H1 (cell line): ENCODE measurements around the gene CORO2B. TPM values are rescaled to one million over a fixed set of nuclear protein-coding genes. Genes with fewer than 3 reads are reported as not detected.

Source experiments
- CTCF ChIA-PET: fragments of 300-600 bp; sonication (Branson Sonifier 250); formaldehyde crosslinking; loops from one replicate; lab custom pipeline; 2021; ENCODE audit not compliant: partially characterized antibody; lab: Charles Lee
- POLR2A ChIA-PET: fragments of 300-600 bp; sonication (Branson Sonifier 250); formaldehyde crosslinking; loops from one replicate; lab custom pipeline; 2021; ENCODE audit warnings: inconsistent platforms; ENCODE audit not compliant: partially characterized antibody; lab: Charles Lee
- DNase-seq, 2 experiments: peaks; one replicate each; pipeline versions ENCODE4 v3.0.0 to v3.0.0-alpha.2; 2010 to 2022; ENCODE audit warnings: low spot score in 2 of 2, low read depth in 1 of 2, mixed read lengths in 1 of 2
- FAIRE-seq: peaks from 2 replicates; lab custom pipeline; 2011; peaks lifted over from hg19 to GRCh38; lab: Jason Lieb, UNC
- H2AFZ ChIP-seq: 2 replicates; pipeline ENCODE4 v1.8.1; 2012; ENCODE audit warnings: low read length, inconsistent platforms
- H2AK5ac ChIP-seq: 2 replicates; pipeline ENCODE4 v1.6.1; 2013; ENCODE audit warnings: low read depth, low read length
- H2BK120ac ChIP-seq: replicated peaks from 2 replicates; pipeline ENCODE3; 2013; ENCODE audit warnings: low read depth, low read length, inconsistent platforms
- H2BK12ac ChIP-seq: 2 replicates; pipeline ENCODE4 v1.6.1; 2013; ENCODE audit warnings: low read depth, low read length
- H2BK15ac ChIP-seq: 2 replicates; pipeline ENCODE4 v1.6.1; 2013; ENCODE audit warnings: low read length
- H2BK20ac ChIP-seq: 2 replicates; pipeline ENCODE4 v1.6.1; 2013; ENCODE audit warnings: low read length
- H2BK5ac ChIP-seq: 2 replicates; pipeline ENCODE4 v1.6.1; 2013; ENCODE audit warnings: low read depth, low read length
- H3K14ac ChIP-seq: 2 replicates; pipeline ENCODE4 v1.6.1; 2013; ENCODE audit warnings: inconsistent platforms; ENCODE audit not compliant: insufficient read length
- H3K18ac ChIP-seq: 2 replicates; pipeline ENCODE4 v1.6.1; 2013; ENCODE audit warnings: low read length; ENCODE audit errors: extremely low read depth
- H3K23ac ChIP-seq: 2 replicates; pipeline ENCODE4 v1.6.1; 2013; ENCODE audit warnings: inconsistent platforms; ENCODE audit not compliant: insufficient read length
- H3K23me2 ChIP-seq: 2 replicates; pipeline ENCODE4 v1.6.1; 2013; ENCODE audit warnings: low read depth, low read length
- H3K27ac ChIP-seq: 2 replicates; pipeline ENCODE4 v1.6.1; 2011; ENCODE audit warnings: low read depth, low read length, inconsistent platforms
- H3K27me3 ChIP-seq, 4 experiments: replicated peaks in 1 of 4; 1 replicate in 1 of 4; 2 replicates in 3 of 4; pipeline versions ENCODE4 v1.6.1 to v1.8.1; 2011 to 2013; ENCODE audit warnings: low read length in 3 of 4, mild to moderate bottlenecking in 3 of 4, inconsistent platforms in 2 of 4, mixed read lengths in 2 of 4, moderate library complexity in 1 of 4; ENCODE audit not compliant: control insufficient read depth in 3 of 4, insufficient read depth in 3 of 4; ENCODE audit errors: extremely low read depth in 1 of 4
- H3K36me3 ChIP-seq, 4 experiments: 2 replicates each; pipeline versions ENCODE4 v1.6.1 to v1.8.1; 2011 to 2013; ENCODE audit warnings: mild to moderate bottlenecking in 4 of 4, low read length in 3 of 4, moderate library complexity in 2 of 4, control low read depth in 1 of 4, inconsistent platforms in 1 of 4; ENCODE audit not compliant: insufficient read depth in 4 of 4, control insufficient read depth in 2 of 4
- H3K4ac ChIP-seq: replicated peaks from 2 replicates; pipeline ENCODE3; 2013; ENCODE audit warnings: low read length, low read depth, mixed read lengths, inconsistent platforms; ENCODE audit not compliant: insufficient read length
- H3K4me1 ChIP-seq, 4 experiments: replicated peaks in 1 of 4; 1 replicate in 1 of 4; 2 replicates in 3 of 4; pipeline versions ENCODE4 v1.6.1 to v1.8.1; 2011 to 2013; ENCODE audit warnings: low read length in 3 of 4, inconsistent platforms in 2 of 4, mixed read lengths in 1 of 4; ENCODE audit not compliant: insufficient read depth in 4 of 4, control insufficient read depth in 3 of 4
- H3K4me2 ChIP-seq, 2 experiments: 2 replicates each; pipeline versions ENCODE4 v1.6.1 to v1.8.1; 2011 to 2013; ENCODE audit warnings: low read depth in 2 of 2, low read length in 2 of 2, control low read depth in 1 of 2, inconsistent platforms in 1 of 2, mild to moderate bottlenecking in 1 of 2; ENCODE audit not compliant: insufficient read depth in 1 of 2
- H3K4me3 ChIP-seq, 4 experiments: fragments of 200-600, 300-600 bp in 1 of 4; sonication (generic), shearing (Covaris generic), sonication (Bioruptor Twin) in 1 of 4; 2 replicates each; pipeline versions ENCODE4 v1.5.1 to v1.8.1; 2011 to 2016; ENCODE audit warnings: low read length in 4 of 4, low read depth in 3 of 4, control low read depth in 2 of 4, inconsistent platforms in 2 of 4, mild to moderate bottlenecking in 2 of 4, mixed read lengths in 1 of 4, moderate library complexity in 1 of 4; ENCODE audit not compliant: insufficient read depth in 2 of 4; ENCODE audit errors: extremely low read depth in 1 of 4
- H3K56ac ChIP-seq: replicated peaks from 2 replicates; pipeline ENCODE3; 2013; ENCODE audit warnings: low read depth, mild to moderate bottlenecking, mixed read lengths, low read length, inconsistent platforms; ENCODE audit not compliant: insufficient read length
- H3K79me1 ChIP-seq: 2 replicates; pipeline ENCODE4 v1.6.1; 2013; ENCODE audit warnings: low read depth, low read length, control low read depth
- H3K79me2 ChIP-seq, 2 experiments: 2 replicates each; pipeline versions ENCODE4 v1.6.1 to v1.8.1; 2012 to 2013; ENCODE audit warnings: low read length in 2 of 2, mild to moderate bottlenecking in 2 of 2, inconsistent platforms in 1 of 2; ENCODE audit not compliant: insufficient read depth in 2 of 2, control insufficient read depth in 1 of 2
- H3K9ac ChIP-seq, 4 experiments: replicated peaks in 1 of 4; 1 replicate in 1 of 4; 2 replicates in 3 of 4; pipeline versions ENCODE4 v1.6.1 to v1.8.1; 2011 to 2013; ENCODE audit warnings: low read depth in 3 of 4, low read length in 3 of 4, control low read depth in 2 of 4, mild to moderate bottlenecking in 2 of 4, moderate library complexity in 2 of 4, inconsistent platforms in 1 of 4; ENCODE audit errors: extremely low read depth in 1 of 4
- H3K9me3 ChIP-seq, 2 experiments: 2 replicates each; pipeline versions ENCODE4 v1.6.1 to v1.8.1; 2012 to 2013; ENCODE audit warnings: mild to moderate bottlenecking in 2 of 2, moderate library complexity in 2 of 2, control low read depth in 1 of 2, inconsistent platforms in 1 of 2, low read depth in 1 of 2, low read length in 1 of 2, mixed read lengths in 1 of 2; ENCODE audit not compliant: insufficient read depth in 2 of 2
- H4K20me1 ChIP-seq, 2 experiments: replicated peaks in 1 of 2; 2 replicates each; pipeline versions ENCODE3 to v1.8.1; 2011 to 2013; ENCODE audit warnings: inconsistent platforms in 2 of 2, low read length in 2 of 2, mild to moderate bottlenecking in 1 of 2; ENCODE audit not compliant: insufficient read depth in 2 of 2, control insufficient read depth in 1 of 2
- H4K5ac ChIP-seq: 2 replicates; pipeline ENCODE4 v1.6.1; 2013; ENCODE audit warnings: low read length, low read depth, mixed read lengths, inconsistent platforms; ENCODE audit not compliant: insufficient read length
- H4K8ac ChIP-seq: 2 replicates; pipeline ENCODE4 v1.8.0; 2013; ENCODE audit warnings: mild to moderate bottlenecking, moderate library complexity, low read length, inconsistent platforms; ENCODE audit not compliant: insufficient read depth; ENCODE audit errors: extremely low read depth
- H4K91ac ChIP-seq: replicated peaks from 2 replicates; pipeline ENCODE3; 2013; ENCODE audit warnings: low read length, mixed read lengths, inconsistent platforms; ENCODE audit not compliant: insufficient read length
- CTCF ChIP-seq, 3 experiments: IDR thresholded peaks; 1 replicate in 2 of 3; 2 replicates in 1 of 3; pipeline versions ENCODE4 v1.5.1 to v1.6.1; 2011; ENCODE audit warnings: low read length in 3 of 3, mild to moderate bottlenecking in 3 of 3, inconsistent platforms in 2 of 3, low read depth in 1 of 3, moderate library complexity in 1 of 3; ENCODE audit not compliant: insufficient read depth in 1 of 3; ENCODE audit errors: control extremely low read depth in 1 of 3
- EGR1 ChIP-seq: IDR thresholded peaks from 2 replicates; pipeline ENCODE4 v1.6.1; 2011; ENCODE audit warnings: low read depth, low read length, borderline replicate concordance
- EZH2 ChIP-seq: fragments of 200-600 bp; sonication (generic); IDR thresholded peaks from 2 replicates; pipeline ENCODE4 v1.7.1; 2012; ENCODE audit warnings: low read depth, mild to moderate bottlenecking, moderate library complexity, low read length, inconsistent platforms; ENCODE audit not compliant: severe bottlenecking
- GABPA ChIP-seq: IDR thresholded peaks from 2 replicates; pipeline ENCODE4 v1.6.1; 2011; ENCODE audit warnings: mild to moderate bottlenecking, low read length, moderate library complexity, borderline replicate concordance; ENCODE audit not compliant: insufficient read depth
- NANOG ChIP-seq: IDR thresholded peaks from 2 replicates; pipeline ENCODE4 v1.6.1; 2011; ENCODE audit warnings: low read length, low read depth, mild to moderate bottlenecking, inconsistent platforms; ENCODE audit not compliant: insufficient read depth, poor library complexity, severe bottlenecking
- SAP30 ChIP-seq: fragments of 300-600 bp; sonication (generic); IDR thresholded peaks from 2 replicates; pipeline ENCODE4 v1.7.1; 2012; ENCODE audit warnings: low read length, moderate library complexity, mild to moderate bottlenecking, inconsistent platforms; ENCODE audit not compliant: insufficient read depth, insufficient replicate concordance
- SRF ChIP-seq: IDR thresholded peaks from 2 replicates; pipeline ENCODE4 v1.6.1; 2011; ENCODE audit warnings: mild to moderate bottlenecking, low read depth, low read length, moderate library complexity
- TAF1 ChIP-seq: IDR thresholded peaks from 2 replicates; pipeline ENCODE4 v1.6.1; 2011; ENCODE audit warnings: mild to moderate bottlenecking, low read depth, low read length
- USF2 ChIP-seq: IDR thresholded peaks from 2 replicates; pipeline ENCODE4 v1.6.1; 2011; ENCODE audit warnings: low read length, improper control_type of control experiment
- YY1 ChIP-seq: IDR thresholded peaks from 2 replicates; pipeline ENCODE4 v1.6.1; 2011; ENCODE audit warnings: low read depth, mild to moderate bottlenecking, low read length
- WGBS, 2 experiments: shearing (Covaris generic) in 1 of 2; methylation state at CpG; one replicate each; pipeline versions ENCODE4 v1.1.6 to v1.1.7; 2013 to 2015; ENCODE audit warnings: low lambda C conversion rate in 2 of 2, mixed read lengths in 2 of 2, inconsistent platforms in 1 of 2, low coverage in 1 of 2, missing lambda C conversion rate in 1 of 2; ENCODE audit not compliant: insufficient replicate concordance in 2 of 2, insufficient coverage in 1 of 2, insufficient read length in 1 of 2; ENCODE audit errors: extremely low coverage in 1 of 2, missing lambda C conversion rate in 1 of 2; 5-methylcytosine and 5-hydroxymethylcytosine counted together
- polyA plus RNA-seq, 7 experiments: library from polyadenylated mRNA; depleted of rRNA in 3 of 7; stranded (reverse) in 5 of 7; unstranded in 2 of 7; fragments of >200 nt in 5 of 7; fragments of 200-250 nt in 2 of 7; gene quantifications; 1 replicate in 5 of 7; 2 replicates in 1 of 7; 4 replicates in 1 of 7; pipeline versions ENCODE4 v1.2.1 to v1.2.3, GENCODE V29; 2011 to 2013; ENCODE audit warnings: missing spikeins in 2 of 7, mixed read lengths in 2 of 7
- total RNA-seq: library from RNA; stranded (reverse); fragmentation: NEBNext Ultra II Directional; extraction: Animal tissue kit (Norgen Biotek cat#: 25700); gene quantifications from 2 replicates; pipeline ENCODE4 v1.2.1, GENCODE V29; 2021

Gene CORO2B
- total and polyA plus RNA-seq, 2 of the 8 experiments (the other 6 are each of a cell fraction or from before 2014, with no cell fraction given) = 3.4 to 6.7 TPM

GRCh38 chr15:68681836-68682235 lies 103.0 kb downstream of the CORO2B start:
- no peaks in the 10 kb centered on the region for H3K23me2 ChIP-seq
- H4K91ac ChIP-seq = no peak overlapping the region
- H3K4me1 ChIP-seq = no peaks in the 10 kb centered on the region
- ChIA-PET POLR2A (no interaction called here), CTCF (interaction anchor here (0.8 to 35.0 kb wide), 6 partner anchors 9 to 195 kb away, joined by 3 to 721 read pairs (median 5); no protein-coding TSS in a partner anchor)
- no peak overlapping the region for H2AK5ac ChIP-seq
- no peak overlapping the region for H2BK120ac ChIP-seq
- no peak overlapping the region for H3K18ac ChIP-seq
- no peak overlapping the region for H3K9ac ChIP-seq
- no peaks in the 10 kb centered on the region for H3K36me3 ChIP-seq
- no peak overlapping the region for H2BK12ac ChIP-seq
- no peaks in the 10 kb centered on the region for H3K79me2 ChIP-seq
- DNase-seq (no peak), FAIRE-seq (no peak)
- H3K4me2 ChIP-seq = no peak overlapping the region
- H2BK15ac ChIP-seq = no peak overlapping the region
- H2AFZ ChIP-seq = no peak overlapping the region
- no peak overlapping the region for H3K4me3 ChIP-seq
- no peak overlapping the region for H3K23ac ChIP-seq
- no peak overlapping the region for H2BK20ac ChIP-seq
- no peak overlapping the region for H4K5ac ChIP-seq
- no peak overlapping the region for H4K8ac ChIP-seq
- H3K79me1 ChIP-seq = no peaks in the 10 kb centered on the region
- no peak overlapping the region for H3K14ac ChIP-seq
- no peaks in the 10 kb centered on the region for H4K20me1 ChIP-seq
- no peak overlapping the region for H2BK5ac ChIP-seq
- 84% methylated on average over 2 of the region's 2 CpGs; no CpG with 5 or more reads in 1 of the 2 experiments for WGBS, 2 experiments
- H3K4ac ChIP-seq = no peak overlapping the region
- H3K27ac ChIP-seq = no peak overlapping the region
- no peak overlapping the region for H3K56ac ChIP-seq
- H3K27me3 ChIP-seq = no peaks in the 10 kb centered on the region; a peak in 1 of 7 replicates
- H3K9me3 ChIP-seq = no peaks in the 10 kb centered on the region
- TF ChIP-seq USF2 (no peak), SRF (no peak), EGR1 (no peak), SAP30 (no peak), GABPA (no peak), YY1 (no peak), CTCF (IDR thresholded peaks at IDR 0.05; ENCODE audit: control extremely low read depth in 1 of 3, insufficient read depth in 1 of 3, low read depth in 1 of 3, low read length in 3 of 3) (no peak), TAF1 (no peak), NANOG (no peak), EZH2 (no peak)
